K562 (cell line): ENCODE data around the gene RBMS3. TPM values are rescaled to one million over a fixed set of nuclear protein-coding genes. Genes with fewer than 3 reads are reported as not detected.
A peak's percentile ranks its signal among the peaks of the same experiment; 100 is the strongest.

Experiments
- ATAC-seq: fragments of 200-7000 bp; cut with Tn5 transposase; 3 replicates; pipeline ENCODE4 v1.9.1; 2020; ENCODE audit warnings: moderate library complexity
- BruUV-seq: library from RNA; stranded (reverse); fragments of 400-500 nt; replicated peaks from 2 replicates; lab custom pipeline; 2021; lab: Mats Ljungman, UMichigan
- CTCF ChIA-PET: fragments of 300-600 bp; formaldehyde crosslinking; extraction: SDS; loops from one replicate; lab custom pipeline; 2021; ENCODE audit warnings: low intra/inter-chr PET ratio; lab: Yijun Ruan, JAX
- POLR2A ChIA-PET: fragments of 300-600, 350-650 bp; sonication (Branson Sonifier 250); formaldehyde crosslinking; extraction: SDS; loops from one replicate; lab custom pipeline; 2021; ENCODE audit warnings: antibody characterized with exemption, inconsistent platforms; lab: Yijun Ruan, JAX
- DNase-seq, 4 experiments: peaks; one replicate each; pipeline versions ENCODE4 v3.0.0 to v3.0.0-alpha.2; 2011 to 2018; ENCODE audit warnings: low spot score in 3 of 4, mixed read lengths in 3 of 4; ENCODE audit errors: extremely low read depth in 1 of 4
- FAIRE-seq: peaks from 2 replicates; lab custom pipeline; 2011; peaks lifted over from hg19 to GRCh38; lab: Jason Lieb, UNC
- H2AFZ ChIP-seq: 2 replicates; pipeline ENCODE4 v1.6.0; 2011; ENCODE audit warnings: low read depth, low read length, control low read depth, inconsistent platforms
- H3K27ac ChIP-seq: fragments of 200-600 bp; 3 replicates; pipeline ENCODE4 v1.8.0; 2011; ENCODE audit warnings: low read depth, mild to moderate bottlenecking, control low read depth, inconsistent platforms, low read length, moderate library complexity, mixed read lengths; ENCODE audit errors: extremely low read depth
- H3K27me3 ChIP-seq, 2 experiments: fragments of 300-600 bp in 1 of 2; 2 replicates in 1 of 2; 3 replicates in 1 of 2; pipeline versions ENCODE4 v1.6.0 to v1.8.0; 2011; ENCODE audit warnings: inconsistent platforms in 2 of 2, low read length in 2 of 2, mild to moderate bottlenecking in 1 of 2, mixed read lengths in 1 of 2, moderate library complexity in 1 of 2; ENCODE audit not compliant: control insufficient read depth in 2 of 2, insufficient read depth in 2 of 2
- H3K36me3 ChIP-seq: fragments of 300-600 bp; 3 replicates; pipeline ENCODE4 v1.8.0; 2011; ENCODE audit warnings: mild to moderate bottlenecking, low read length, inconsistent platforms; ENCODE audit not compliant: control insufficient read depth, insufficient read depth
- H3K4me1 ChIP-seq, 2 experiments: fragments of 200-600 bp in 1 of 2; replicated peaks in 1 of 2; 2 replicates in 1 of 2; 3 replicates in 1 of 2; pipeline versions ENCODE4 v1.5.1 to v1.8.0; 2011; ENCODE audit warnings: inconsistent platforms in 2 of 2, low read length in 2 of 2, mild to moderate bottlenecking in 1 of 2, mixed read lengths in 1 of 2, moderate library complexity in 1 of 2; ENCODE audit not compliant: control insufficient read depth in 2 of 2, insufficient read depth in 2 of 2
- H3K4me2 ChIP-seq: 2 replicates; pipeline ENCODE4 v1.6.1; 2011; ENCODE audit warnings: low read length, control low read depth, inconsistent platforms, mixed read lengths; ENCODE audit not compliant: insufficient read depth
- H3K4me3 ChIP-seq: fragments of 200-600 bp; sonication (generic), shearing (Covaris generic); 2 replicates; pipeline ENCODE4 v1.5.1; 2016; ENCODE audit warnings: control low read depth, inconsistent platforms
- H3K79me2 ChIP-seq: fragments of 200-600 bp; 3 replicates; pipeline ENCODE4 v1.8.0; 2011; ENCODE audit warnings: low read length, inconsistent platforms; ENCODE audit not compliant: control insufficient read depth, insufficient read depth
- H3K9ac ChIP-seq, 2 experiments: 2 replicates each; pipeline versions ENCODE4 v1.6.0 to v1.6.1; 2011; ENCODE audit warnings: low read depth in 2 of 2, low read length in 2 of 2, control low read depth in 1 of 2, inconsistent platforms in 1 of 2, mild to moderate bottlenecking in 1 of 2, mixed read lengths in 1 of 2; ENCODE audit not compliant: insufficient read depth in 1 of 2
- H3K9me1 ChIP-seq: one replicate; pipeline ENCODE4 v1.6.0; 2011; ENCODE audit warnings: inconsistent platforms, mild to moderate bottlenecking, low read length, moderate library complexity; ENCODE audit not compliant: control insufficient read depth, insufficient read depth
- H3K9me3 ChIP-seq: replicated peaks from 2 replicates; pipeline ENCODE4 v1.5.1; 2011; ENCODE audit warnings: low read depth, low read length, inconsistent platforms; ENCODE audit not compliant: control insufficient read depth, insufficient read depth
- H4K20me1 ChIP-seq: replicated peaks from 2 replicates; pipeline ENCODE4 v1.6.1; 2011; ENCODE audit warnings: low read length, inconsistent platforms, mixed read lengths; ENCODE audit not compliant: control insufficient read depth, insufficient read depth
- C11orf30 ChIP-seq: fragments of 450-650 bp; IDR thresholded peaks from 2 replicates; pipeline ENCODE4 v1.6.1; 2016; ENCODE audit warnings: low read depth, mild to moderate bottlenecking
- ELF1 ChIP-seq: fragments of 200-800 bp; sonication (Bioruptor generic); IDR thresholded peaks from 2 replicates; pipeline ENCODE4 v1.6.1; 2016; ENCODE audit warnings: missing genetic modification characterization, missing compliant biosample characterization
- ESRRA ChIP-seq: fragments of 450-650 bp; IDR thresholded peaks from 2 replicates; pipeline ENCODE4 v1.6.1; 2014; ENCODE audit warnings: low read depth, mild to moderate bottlenecking, moderate library complexity, borderline replicate concordance
- FIP1L1 ChIP-seq: fragments of 200-400 bp; formaldehyde crosslinking; IDR thresholded peaks from 2 replicates; pipeline ENCODE4 v1.6.1; 2018; ENCODE audit warnings: mild to moderate bottlenecking, low read depth, low read length; ENCODE audit not compliant: poor library complexity, severe bottlenecking
- FOS ChIP-seq: IDR thresholded peaks from 3 replicates; pipeline ENCODE4 v1.6.1; 2011; ENCODE audit not compliant: insufficient read length; ENCODE audit errors: extremely low read depth
- MAFF ChIP-seq: IDR thresholded peaks from 2 replicates; pipeline ENCODE4 v1.6.1; 2012; ENCODE audit warnings: low read length, improper control_type of control experiment
- MAFG ChIP-seq: fragments of 450-650 bp; conservative IDR thresholded peaks from 2 replicates; pipeline ENCODE4 v1.6.1; 2016; ENCODE audit warnings: missing genetic modification characterization, missing compliant biosample characterization
- MAFK ChIP-seq: IDR thresholded peaks from 2 replicates; pipeline ENCODE4 v1.6.1; 2011; ENCODE audit warnings: low read length, improper control_type of control experiment
- MECOM ChIP-seq: fragments of 250-450 bp; sonication (Bioruptor Pico); IDR thresholded peaks from 2 replicates; pipeline ENCODE4 v1.8.0; 2022; ENCODE audit warnings: inconsistent platforms
- MYC ChIP-seq, 2 experiments: fragments of 250-450 bp in 1 of 2; sonication (Bioruptor Pico) in 1 of 2; IDR thresholded peaks; 2 replicates each; pipeline versions ENCODE4 v1.5.1 to v1.6.1; 2012 to 2021; ENCODE audit warnings: low read depth in 2 of 2, borderline replicate concordance in 1 of 2, improper control_type of control experiment in 1 of 2, low read length in 1 of 2, mild to moderate bottlenecking in 1 of 2, moderate library complexity in 1 of 2
- OTX1 ChIP-seq: fragments of 450-650 bp; formaldehyde crosslinking; IDR thresholded peaks from 2 replicates; pipeline ENCODE4 v1.4.0; 2022; ENCODE audit warnings: mild to moderate bottlenecking
- PATZ1 ChIP-seq: fragments of 250-450 bp; sonication (Bioruptor Pico); IDR thresholded peaks from 2 replicates; pipeline ENCODE4 v1.5.0; 2020; ENCODE audit warnings: mild to moderate bottlenecking, borderline replicate concordance
- POLR2A ChIP-seq: fragments of 450-650 bp; conservative IDR thresholded peaks from 2 replicates; pipeline ENCODE4 v1.6.1; 2016
- RFX5 ChIP-seq: IDR thresholded peaks from 2 replicates; pipeline ENCODE4 v1.6.1; 2011; ENCODE audit warnings: low read depth, mild to moderate bottlenecking, improper control_type of control experiment, low read length
- RFX7 ChIP-seq: fragments of 250-450 bp; sonication (Bioruptor Pico); IDR thresholded peaks from 2 replicates; pipeline ENCODE4 v1.5.1; 2021; ENCODE audit warnings: mild to moderate bottlenecking
- SETDB1 ChIP-seq: IDR thresholded peaks from one replicate; pipeline ENCODE4 v1.6.1; 2012; ENCODE audit warnings: low read length, control low read depth, inconsistent platforms
- SMAD4 ChIP-seq: fragments of 250-450 bp; sonication (Bioruptor Pico); conservative IDR thresholded peaks from 2 replicates; pipeline ENCODE4 v1.8.0; 2021; ENCODE audit warnings: inconsistent platforms, mild to moderate bottlenecking, moderate library complexity
- SRSF9 ChIP-seq: fragments of 200-400 bp; formaldehyde crosslinking; IDR thresholded peaks from 2 replicates; pipeline ENCODE4 v1.6.1; 2017; ENCODE audit warnings: low read depth, low read length, borderline replicate concordance
- TEAD1 ChIP-seq, 2 experiments: fragments of 450-650 bp in 1 of 2; sonication (generic) in 1 of 2; formaldehyde crosslinking; IDR thresholded peaks; 2 replicates each; pipeline versions ENCODE4 v1.4.0 to v1.8.0; 2020 to 2022; ENCODE audit warnings: mild to moderate bottlenecking in 2 of 2, missing genetic modification reagents in 1 of 2
- TFAM ChIP-seq: fragments of 250-450 bp; sonication (Bioruptor Pico); conservative IDR thresholded peaks from 2 replicates; pipeline ENCODE4 v1.5.0; 2021; ENCODE audit warnings: mild to moderate bottlenecking, moderate library complexity
- TFE3 ChIP-seq: fragments of 450-650 bp; formaldehyde crosslinking; IDR thresholded peaks from 2 replicates; pipeline ENCODE4 v1.4.0; 2020; ENCODE audit warnings: mild to moderate bottlenecking, mixed read lengths
- ZNF224 ChIP-seq: sonication (generic); formaldehyde crosslinking; IDR thresholded peaks from 2 replicates; pipeline ENCODE4 v1.8.0; 2022; ENCODE audit warnings: mild to moderate bottlenecking, missing genetic modification reagents
- ZNF311 ChIP-seq: fragments of 250-450 bp; sonication (Bioruptor Pico); IDR thresholded peaks from 2 replicates; pipeline ENCODE4 v1.4.0; 2020; ENCODE audit warnings: mild to moderate bottlenecking, moderate library complexity
- WGBS: fragments of 100-300 bp; shearing (Covaris generic); methylation state at CpG from one replicate; pipeline ENCODE4 v1.1.6; 2016; ENCODE audit warnings: low coverage, mixed read lengths; ENCODE audit not compliant: insufficient coverage; ENCODE audit errors: missing lambda C conversion rate; 5-methylcytosine and 5-hydroxymethylcytosine counted together
- in situ Hi-C: fragments of 300-500 bp; cut with MboI; formaldehyde crosslinking; loops from 4 replicates; pipeline ENCODE4 v1.15.0; 2018; ENCODE audit warnings: inconsistent platforms, mixed read lengths
- intact Hi-C: fragments of 100-400 bp; cut with micrococcal nuclease; formaldehyde crosslinking; loops from 2 replicates; pipeline ENCODE4 v1.14.2; 2022
- polyA plus RNA-seq, 8 experiments: library from polyadenylated mRNA; depleted of rRNA in 4 of 8; stranded (reverse) in 5 of 8; unstranded in 3 of 8; fragments of >200 nt; fragmentation: Nextera tagmentation in 2 of 8; fragmentation: Illumina TruSeq in 1 of 8; extraction: Ambion mirVana in 2 of 8; extraction: Trizol in 1 of 8; gene quantifications; 2 replicates each; pipeline versions ENCODE4 v1.2.1 to v1.2.3, GENCODE V29; 2011 to 2014; ENCODE audit warnings: inconsistent platforms in 1 of 8, missing spikeins in 1 of 8
- total RNA-seq, 7 experiments: library from RNA; depleted of rRNA in 6 of 7; stranded (reverse); fragments of >200 nt in 6 of 7; fragmentation: Illumina TruSeq in 2 of 7; extraction: Trizol in 2 of 7; gene quantifications; 2 replicates each; pipeline versions ENCODE4 v1.2.1 to v1.2.3, GENCODE V29; 2011 to 2021; ENCODE audit warnings: low replicate concordance in 1 of 7

RBMS3 gene
- total and polyA plus RNA-seq, 9 of the 15 experiments (the other 6 are each of a cell fraction or from before 2014, with no cell fraction given), result 0.20 TPM; not detected in 8

- H3K27me3 ChIP-seq, result no peaks in the 10 kb centered on the region
- no peak for DNase-seq
- FAIRE-seq, result no peak
- H3K9ac ChIP-seq, result no peak overlapping the region
- H3K4me2 ChIP-seq, result no peak overlapping the region
- intact Hi-C loops, result no loop called here
- H3K9me3 ChIP-seq, result no peaks in the 10 kb centered on the region; the same call in none of the 2 replicates
- H3K27ac ChIP-seq, result no peak overlapping the region
- in situ Hi-C loops, result no loop called here
- BruUV-seq, result no TSS peak
- H3K79me2 ChIP-seq, result no peaks in the 10 kb centered on the region
- CTCF ChIA-PET, result no interaction called here
- no peak for ATAC-seq
- no peaks in the 10 kb centered on the region for H3K4me1 ChIP-seq
- POLR2A ChIA-PET, result no interaction called here
- H3K9me1 ChIP-seq, result no peaks in the 10 kb centered on the region
- no peaks in the 10 kb centered on the region for H4K20me1 ChIP-seq
- no peak overlapping the region for H2AFZ ChIP-seq
- no peaks in the 10 kb centered on the region for H3K36me3 ChIP-seq
- WGBS, result 0% methylated on average over 4 of the region's 4 CpGs
- no peak overlapping the region for H3K4me3 ChIP-seq
- TF ChIP-seq MYC (IDR thresholded peaks at IDR 0.05; ENCODE audit: low read depth, low read length), result no peak
- no peak for TF ChIP-seq MYC (CRISPR knock-in tag; IDR thresholded peaks at IDR 0.05; ENCODE audit: borderline replicate concordance, low read depth)
- peak; percentile 45; the same call in 1 of the 2 replicates for TF ChIP-seq C11orf30
- TF ChIP-seq FOS, result no peak
- TF ChIP-seq MECOM (CRISPR knock-in tag), result no peak
- TF ChIP-seq SRSF9, result no peak
- TF ChIP-seq FIP1L1, result no peak
- TF ChIP-seq TFAM, result no peak
- TF ChIP-seq RFX5, result no peak
- TF ChIP-seq PATZ1 (CRISPR knock-in tag), result no peak
- TF ChIP-seq MAFK, result peak; percentile 81
- TF ChIP-seq MAFG, result peak; percentile 58
- TF ChIP-seq TFE3, result no peak
- TF ChIP-seq TEAD1 (CRISPR knock-in tag; IDR thresholded peaks at IDR 0.05), result no peak
- TF ChIP-seq POLR2A, result no peak
- TF ChIP-seq MAFF, result peak; percentile 72
- TF ChIP-seq RFX7 (CRISPR knock-in tag), result no peak
- TF ChIP-seq ZNF224, result no peak
- no peak for TF ChIP-seq ESRRA
- TF ChIP-seq SMAD4 (CRISPR knock-in tag), result no peak
- no peak for TF ChIP-seq ZNF311 (CRISPR knock-in tag)
- TF ChIP-seq SETDB1, result no peak
- TF ChIP-seq ELF1 (tag), result no peak
- TF ChIP-seq OTX1, result no peak
These were observed 399.1 kb downstream of the RBMS3 start for GRCh38 chr3:29679944-29680343.
